Dermis microvascular lymphatic vessel endothelial cell (primary cell): Measurements from ENCODE around the gene ZNF740. TPM values are rescaled to one million over a fixed set of nuclear protein-coding genes. Genes with fewer than 3 reads are reported as not detected.

Experiments
- total RNA-seq: library from RNA; depleted of rRNA; stranded (reverse); fragments of >200 nt; gene quantifications from 2 replicates; pipeline ENCODE4 v1.2.1, GENCODE V29; 2014

The ZNF740 gene
- total RNA-seq, 1 donor from 2014 or later, result 10.7 TPM

Other genes starting within 250 kb of the ZNF740 start
- 167 and 191 TPM in 2 replicates for gene KRT18, start 231.6 kb upstream of the ZNF740 start, total RNA-seq
- 834 and 1,072 TPM in 2 replicates for gene EIF4B, start 174.3 kb upstream of the ZNF740 start, total RNA-seq
- 16.7 and 26.7 TPM in 2 replicates for gene TNS2, start 130.7 kb upstream of the ZNF740 start, total RNA-seq
- gene SPRYD3, start 101.3 kb upstream of the ZNF740 start, total RNA-seq, result 9.8 and 15.4 TPM in 2 replicates
- 2.7 and 6.9 TPM in 2 replicates for gene IGFBP6, start 83.1 kb upstream of the ZNF740 start, total RNA-seq
- not detected in 2 replicates for gene SOAT2, start 77.2 kb upstream of the ZNF740 start, total RNA-seq
- gene CSAD, start 203 bp downstream of the ZNF740 start, total RNA-seq, result 2.6 and 5.1 TPM in 2 replicates
- gene ITGB7, start 26.5 kb downstream of the ZNF740 start, total RNA-seq, result 0.25 TPM in 1 of 2 replicates, not detected in the other
- gene RARG, start 51.5 kb downstream of the ZNF740 start, total RNA-seq, result 11.9 and 13.1 TPM in 2 replicates
- 4.2 and 6.0 TPM in 2 replicates for gene ESPL1, start 87.6 kb downstream of the ZNF740 start, total RNA-seq
- gene PFDN5, start 114.8 kb downstream of the ZNF740 start, total RNA-seq, result 350 and 426 TPM in 2 replicates
- 29.5 and 36.0 TPM in 2 replicates for gene MYG1, start 119.0 kb downstream of the ZNF740 start, total RNA-seq
- 31.8 and 31.9 TPM in 2 replicates for gene AAAS, start 140.9 kb downstream of the ZNF740 start, total RNA-seq
- gene SP7, start 155.6 kb downstream of the ZNF740 start, total RNA-seq, result not detected in 2 replicates
- gene SP1, start 199.5 kb downstream of the ZNF740 start, total RNA-seq, result 24.4 and 32.0 TPM in 2 replicates
- not detected in 2 replicates for gene AMHR2, start 243.1 kb downstream of the ZNF740 start, total RNA-seq